ENCODE results near the gene CAPN5. TPM values are rescaled to one million over a fixed set of nuclear protein-coding genes. Genes with fewer than 3 reads are reported as not detected.
"Not testable (repeated sequence)": the region's sequence is repeated elsewhere in the genome, so short reads cannot be mapped to it uniquely, and the experiment has no call there.

CAPN5 gene
- 10 to 100 TPM in 8 of 12 donors, 1 to 10 TPM in 3, not detected in 1; 7.9 to 29.4 (median 11.0) TPM for polyA plus RNA-seq (ENCODE audit: insufficient read length in 12 of 12)
- long read RNA-seq, donor 1, full-length matches to known transcripts, result 8 of 31 reads
- long read RNA-seq, donor 1, partial matches to known transcripts, result 23 of 31 reads
- long read RNA-seq, donor 1, other reads (novel, unspliced or antisense), result 0 of 31 reads
- long read RNA-seq, donor 2, full-length matches to known transcripts, result 3 of 3 reads
- long read RNA-seq, donor 2, partial matches to known transcripts, result 0 of 3 reads
- long read RNA-seq, donor 2, other reads (novel, unspliced or antisense), result 0 of 3 reads
- long read RNA-seq, donor 3, partial matches to known transcripts, result 5 of 5 reads
- long read RNA-seq, donor 3, other reads (novel, unspliced or antisense), result 0 of 5 reads
- long read RNA-seq, donor 4, full-length matches to known transcripts, result 1 of 1 reads
- long read RNA-seq, donor 4, partial matches to known transcripts, result 0 of 1 reads
- long read RNA-seq, donor 4, other reads (novel, unspliced or antisense), result 0 of 1 reads
- long read RNA-seq, donor 5, result 0 reads
- long read RNA-seq, donor 6, full-length matches to known transcripts, result 1 of 1 reads
- long read RNA-seq, donor 6, partial matches to known transcripts, result 0 of 1 reads
- long read RNA-seq, donor 6, other reads (novel, unspliced or antisense), result 0 of 1 reads
- long read RNA-seq, donor 7, result 0 reads
- long read RNA-seq, donor 8, full-length matches to known transcripts, result 2 of 2 reads
- long read RNA-seq, donor 8, partial matches to known transcripts, result 0 of 2 reads
- long read RNA-seq, donor 8, other reads (novel, unspliced or antisense), result 0 of 2 reads
- long read RNA-seq, donor 9, full-length matches to known transcripts, result 2 of 2 reads
- long read RNA-seq, donor 9, partial matches to known transcripts, result 0 of 2 reads
- long read RNA-seq, donor 9, other reads (novel, unspliced or antisense), result 0 of 2 reads
- long read RNA-seq, donor 10, result 0 reads
- long read RNA-seq, donor 11, full-length matches to known transcripts, result 4 of 4 reads
- long read RNA-seq, donor 11, partial matches to known transcripts, result 0 of 4 reads
- long read RNA-seq, donor 11, other reads (novel, unspliced or antisense), result 0 of 4 reads

GRCh38 chr11:77066229-77067042, at the start of gene CAPN5:
Gene CAPN5, plus strand, starts transcription at chr11:77066971. Its CDS starts 17,916 bp downstream, at chr11:77084887.
- DNase-seq, result peak; percentile 93

- not testable (repeated sequence) for DNase-seq
These were observed 48.3 kb upstream of the CAPN5 start for GRCh38 chr11:77018396-77018924.

- DNase-seq, result no peak
These were observed 46.7 kb upstream of the CAPN5 start for GRCh38 chr11:77019976-77020595.

GRCh38 chr11:77020734-77021133, 46.0 kb upstream of the CAPN5 start:
- DNase-seq, result no peak

- no peak for DNase-seq
These were observed 42.0 kb upstream of the CAPN5 start for GRCh38 chr11:77024745-77025144.

- DNase-seq, result no peak
These were observed 40.5 kb upstream of the CAPN5 start for GRCh38 chr11:77026221-77026620.

- DNase-seq, result no peak
These were observed 40.0 kb upstream of the CAPN5 start for GRCh38 chr11:77026743-77027142.

- no peak for DNase-seq
These were observed 39.5 kb upstream of the CAPN5 start for GRCh38 chr11:77027275-77027674.

GRCh38 chr11:77029829-77030228, 36.9 kb upstream of the CAPN5 start:
- no peak for DNase-seq

GRCh38 chr11:77030834-77031414, 35.8 kb upstream of the CAPN5 start:
- DNase-seq, result no peak

GRCh38 chr11:77031599-77031998, 35.2 kb upstream of the CAPN5 start:
- no peak for DNase-seq

GRCh38 chr11:77035039-77035438, 31.7 kb upstream of the CAPN5 start:
- DNase-seq, result no peak

GRCh38 chr11:77035580-77035979, 31.2 kb upstream of the CAPN5 start:
- no peak for DNase-seq

- DNase-seq, result no peak
These were observed 30.4 kb upstream of the CAPN5 start for GRCh38 chr11:77036398-77036797.

GRCh38 chr11:77037057-77037456, 29.7 kb upstream of the CAPN5 start:
- DNase-seq, result no peak

GRCh38 chr11:77038029-77038824, 28.5 kb upstream of the CAPN5 start:
- no peak for DNase-seq

- DNase-seq, result no peak
These were observed 27.9 kb upstream of the CAPN5 start for GRCh38 chr11:77038825-77039326.

GRCh38 chr11:77039491-77040400, 27.0 kb upstream of the CAPN5 start:
- DNase-seq, result peak; percentile 32

All from muscle of arm (tissue), 14 donors.